BJ (cell line): ENCODE data around the gene ARMCX4. TPM values are rescaled to one million over a fixed set of nuclear protein-coding genes. Genes with fewer than 3 reads are reported as not detected.

Experiments used
- CTCF ChIA-PET: fragments of 350-600 bp; formaldehyde crosslinking; extraction: SDS; loops from one replicate; lab custom pipeline; 2021; ENCODE audit warnings: antibody characterized with exemption, inconsistent platforms; lab: Yijun Ruan, JAX
- POLR2A ChIA-PET: fragments of 300-600 bp; sonication (Branson Sonifier 250); formaldehyde crosslinking; extraction: SDS; loops from one replicate; lab custom pipeline; 2021; ENCODE audit warnings: antibody characterized with exemption; lab: Charles Lee
- DNase-seq: peaks from one replicate; pipeline ENCODE4 v3.0.0-alpha.2; 2011; ENCODE audit warnings: low read depth
- H3K27me3 ChIP-seq: 2 replicates; pipeline ENCODE4 v1.6.0; 2011; ENCODE audit warnings: low read length; ENCODE audit not compliant: control insufficient read depth, insufficient read depth
- H3K36me3 ChIP-seq: 2 replicates; pipeline ENCODE4 v1.5.1; 2011; ENCODE audit warnings: low read length; ENCODE audit not compliant: control insufficient read depth, insufficient read depth
- H3K4me3 ChIP-seq: 2 replicates; pipeline ENCODE4 v1.5.1; 2011; ENCODE audit warnings: low read depth, mild to moderate bottlenecking, control low read depth, low read length
- CTCF ChIP-seq: IDR thresholded peaks from 2 replicates; pipeline ENCODE4 v1.5.1; 2011; ENCODE audit warnings: low read depth, mild to moderate bottlenecking, control low read depth, inconsistent platforms, low read length, moderate library complexity; ENCODE audit not compliant: insufficient read depth
- polyA plus RNA-seq: library from polyadenylated mRNA; depleted of rRNA; stranded (reverse); fragments of >200 nt; gene quantifications from 2 replicates; pipeline ENCODE4 v1.2.3, GENCODE V29; 2011; rRNA removed

ARMCX4 gene
- polyA plus RNA-seq, 1 experiment: 2.5 TPM

GRCh38 chrX:101507372-101507771 is 22.1 kb downstream of the ARMCX4 start:
- H3K27me3 ChIP-seq: no peaks in the 10 kb centered on the region
- CTCF ChIA-PET: no interaction called here
- no peaks in the 10 kb centered on the region for H3K36me3 ChIP-seq
- no peak overlapping the region for H3K4me3 ChIP-seq
- POLR2A ChIA-PET: no interaction called here
- DNase-seq: no peak
- no peak for TF ChIP-seq CTCF

- no peak for DNase-seq
- no peak overlapping the region for H3K4me3 ChIP-seq
- ChIA-PET CTCF (no interaction called here), POLR2A (no interaction called here)
- H3K36me3 ChIP-seq: no peaks in the 10 kb centered on the region
- TF ChIP-seq CTCF: no peak
- H3K27me3 ChIP-seq: no peaks in the 10 kb centered on the region
Measured at GRCh38 chrX:101507986-101508385, 22.7 kb downstream of the ARMCX4 start.

- H3K36me3 ChIP-seq: no peaks in the 10 kb centered on the region
- ChIA-PET POLR2A (no interaction called here), CTCF (no interaction called here)
Measured at GRCh38 chrX:101530944-101531343, 45.7 kb downstream of the ARMCX4 start.

More at GRCh38 chrX:101530944-101531343, 45.7 kb downstream of the ARMCX4 start:
- Histone ChIP-seq H3K4me3 (no peak overlapping the region), H3K27me3 (no peaks in the 10 kb centered on the region)
- DNase-seq: no peak
- no peak for TF ChIP-seq CTCF

Other genes starting within 250 kb of the ARMCX4 start
- gene TAF7L, start 194.1 kb upstream of the ARMCX4 start, polyA plus RNA-seq: 0.13 and 0.22 TPM in 2 replicates
- gene TIMM8A, start 136.7 kb upstream of the ARMCX4 start, polyA plus RNA-seq: 5.9 and 6.4 TPM in 2 replicates
- gene BTK, start 99.3 kb upstream of the ARMCX4 start, polyA plus RNA-seq: not detected in 2 replicates
- 1,079 and 2,002 TPM in 2 replicates for gene RPL36A, start 94.4 kb upstream of the ARMCX4 start, polyA plus RNA-seq
- 28.4 and 29.2 TPM in 2 replicates for gene GLA, start 77.5 kb upstream of the ARMCX4 start, polyA plus RNA-seq
- 17.9 and 37.4 TPM in 2 replicates for gene HNRNPH2, start 77.2 kb upstream of the ARMCX4 start, polyA plus RNA-seq
- gene ARMCX1, start 65.1 kb downstream of the ARMCX4 start, polyA plus RNA-seq: 18.9 and 20.9 TPM in 2 replicates
- gene ARMCX6, start 132.5 kb downstream of the ARMCX4 start, polyA plus RNA-seq: 64.4 and 92.0 TPM in 2 replicates
- 43.3 and 59.3 TPM in 2 replicates for gene ARMCX3, start 137.7 kb downstream of the ARMCX4 start, polyA plus RNA-seq
- 54.5 and 73.7 TPM in 2 replicates for gene ARMCX2, start 174.4 kb downstream of the ARMCX4 start, polyA plus RNA-seq